Activated CD4-positive, alpha-beta T cell treated with anti-CD3 and anti-CD28 coated beads for 48 hours (primary cell): Measurements from ENCODE around the gene GDA.
"Not testable (repeated sequence)": the region's sequence is repeated elsewhere in the genome, so short reads cannot be mapped to it uniquely, and the experiment has no call there.

ENCODE experiments used
- DNase-seq: peaks from one replicate; pipeline ENCODE4 v3.0.0-alpha.2; 2020

Gene GDA

DNA sequence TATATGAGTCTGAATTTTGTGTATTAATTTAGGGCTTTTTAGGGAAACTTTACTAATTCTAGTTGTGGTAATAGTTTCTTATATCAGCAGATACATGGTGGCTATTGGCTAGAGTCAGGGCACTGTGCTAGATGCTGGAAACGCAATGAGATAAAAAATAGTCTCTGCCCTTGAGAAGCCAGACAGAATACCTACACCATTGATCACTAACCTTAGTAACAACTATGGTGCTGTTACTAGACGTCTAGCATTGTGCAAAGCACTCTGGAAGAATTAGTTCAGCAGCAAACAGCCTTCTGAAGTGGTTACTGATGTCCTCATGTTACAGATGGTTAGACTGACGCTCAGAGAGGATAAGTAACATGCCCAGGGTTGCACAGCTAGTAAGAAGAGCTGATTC lies 61.8 kb downstream of the GDA start:
- DNase-seq = no peak

DNA sequence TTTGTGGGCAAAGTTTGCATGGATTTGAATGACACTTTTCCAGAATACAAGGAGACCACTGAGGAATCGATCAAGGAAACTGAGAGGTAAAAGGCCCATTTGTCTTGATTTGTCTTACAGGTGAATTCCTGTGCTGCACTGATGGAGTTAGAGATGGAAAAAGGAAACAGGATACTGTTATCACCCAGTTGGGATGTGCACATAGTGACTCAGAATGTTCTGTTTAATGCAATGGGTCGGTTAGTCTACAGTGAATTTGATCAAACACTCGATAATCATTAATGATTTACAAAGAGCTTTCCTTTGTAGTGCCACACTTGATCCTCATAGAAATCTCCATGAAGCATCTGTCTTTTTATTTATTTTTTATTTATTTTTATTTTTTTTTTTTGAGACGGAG lies 64.7 kb downstream of the GDA start:
- no peak for DNase-seq

DNA sequence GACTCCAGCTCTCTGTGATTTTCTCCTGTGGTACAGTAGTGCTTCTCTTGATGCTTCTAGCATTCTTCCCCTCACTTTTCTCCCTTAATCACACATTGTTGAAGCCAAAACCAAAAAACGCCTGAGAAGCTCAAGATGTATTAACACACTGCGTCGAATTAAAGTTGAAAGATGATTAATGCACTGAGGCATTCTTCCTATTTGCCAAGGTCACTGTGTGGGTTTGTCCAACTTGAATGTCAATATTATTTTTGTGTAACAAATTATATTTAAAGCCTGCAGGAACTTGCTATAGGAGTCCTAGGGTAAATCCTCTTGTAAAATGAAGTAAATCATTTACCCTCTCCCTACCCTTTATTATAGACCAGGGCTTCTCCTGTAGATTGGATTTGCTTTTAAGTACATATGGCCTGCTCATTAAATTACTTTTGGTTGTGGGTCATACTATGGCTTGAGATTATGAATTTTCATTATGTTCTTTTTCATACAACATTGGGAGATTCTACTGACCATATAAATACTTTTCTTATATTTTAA lies 68.1 kb downstream of the GDA start:
- no peak for DNase-seq

DNA sequence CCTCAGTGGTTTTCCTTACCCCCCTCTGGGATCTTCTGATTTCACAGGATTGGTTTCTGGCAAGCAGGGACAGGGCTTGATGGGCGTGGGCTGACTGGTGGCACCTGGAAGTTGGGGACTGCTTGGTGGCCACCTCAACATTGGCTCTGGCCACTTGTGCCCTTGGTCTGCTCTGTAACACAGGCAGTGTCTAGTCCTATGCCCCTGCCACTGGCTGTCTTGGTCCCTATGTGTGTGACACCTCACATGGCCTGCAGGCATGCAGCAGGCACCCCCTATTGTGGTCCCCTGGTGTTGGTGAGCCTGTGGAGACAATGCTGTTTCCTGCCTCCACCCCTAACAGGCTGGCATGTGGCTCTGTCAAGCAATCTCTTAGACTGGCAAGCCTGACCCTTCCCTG lies 71.3 kb downstream of the GDA start:
- DNase-seq = no peak

DNA sequence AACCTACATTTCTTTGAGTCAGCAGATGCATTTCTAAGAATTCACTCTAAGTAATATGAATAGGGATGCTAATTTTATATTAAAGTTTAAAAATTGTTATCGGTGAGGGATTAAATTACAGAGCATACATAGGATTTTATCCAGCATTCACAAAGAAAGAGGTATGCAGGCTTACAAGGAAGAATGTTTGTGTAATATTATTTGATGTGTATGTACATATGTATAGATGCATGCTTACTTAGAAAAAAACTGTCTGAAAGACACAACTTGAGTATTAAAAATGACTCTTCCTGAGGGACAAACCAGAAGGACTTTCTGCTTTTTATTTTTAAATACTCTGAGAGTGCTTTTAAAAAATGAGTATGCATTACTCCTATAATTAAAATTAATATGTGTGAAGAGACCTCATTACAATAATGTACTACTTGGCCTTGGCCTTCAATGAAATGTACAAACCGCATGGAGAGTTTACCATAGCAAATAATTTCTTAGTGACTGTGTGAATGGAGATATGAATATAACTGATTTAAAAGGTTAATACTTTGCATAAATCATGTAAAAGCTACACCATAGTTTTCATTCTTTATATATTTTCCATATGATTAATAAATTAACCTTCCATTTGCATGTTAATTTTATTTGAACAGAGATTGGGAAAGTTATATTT lies 77.0 kb downstream of the GDA start:
- DNase-seq = no peak

DNA sequence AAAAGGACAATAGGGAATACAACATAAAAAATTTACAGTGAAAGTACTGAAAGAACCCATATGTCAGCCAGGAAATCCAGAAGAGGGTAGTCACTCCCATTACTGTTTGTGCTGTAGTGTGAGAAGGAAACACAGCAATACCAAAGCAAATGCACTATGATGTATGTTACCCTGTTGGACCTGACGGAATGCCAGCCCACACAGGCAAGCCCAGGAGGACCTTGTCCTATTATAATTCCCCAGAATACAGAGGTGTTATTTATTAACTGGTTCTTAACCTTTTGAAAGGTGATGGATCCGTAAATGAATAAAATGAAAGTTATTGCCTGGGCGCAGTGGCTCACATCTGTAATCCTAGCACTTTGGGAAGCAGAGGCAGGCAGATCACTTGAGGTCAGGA lies 79.0 kb downstream of the GDA start:
- no peak for DNase-seq

DNA sequence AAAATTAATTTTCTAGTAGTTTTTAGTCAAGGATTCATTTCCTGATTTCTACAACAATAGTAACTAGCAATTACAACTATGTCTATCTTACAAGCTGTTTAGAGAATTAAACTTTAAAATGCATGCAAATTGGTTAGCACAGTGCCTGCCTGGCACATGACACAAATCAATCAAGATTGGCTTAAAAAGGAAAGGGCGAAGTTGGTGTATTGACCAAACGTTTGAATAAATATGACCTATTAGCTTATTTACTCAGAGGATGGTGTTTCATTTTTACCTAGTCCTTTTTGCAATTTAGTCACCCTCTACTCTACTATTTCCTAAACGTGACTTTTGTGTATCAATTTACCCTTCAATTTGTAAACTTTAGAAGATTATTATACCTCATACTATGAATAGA lies 83.5 kb downstream of the GDA start:
- DNase-seq = no peak

DNA sequence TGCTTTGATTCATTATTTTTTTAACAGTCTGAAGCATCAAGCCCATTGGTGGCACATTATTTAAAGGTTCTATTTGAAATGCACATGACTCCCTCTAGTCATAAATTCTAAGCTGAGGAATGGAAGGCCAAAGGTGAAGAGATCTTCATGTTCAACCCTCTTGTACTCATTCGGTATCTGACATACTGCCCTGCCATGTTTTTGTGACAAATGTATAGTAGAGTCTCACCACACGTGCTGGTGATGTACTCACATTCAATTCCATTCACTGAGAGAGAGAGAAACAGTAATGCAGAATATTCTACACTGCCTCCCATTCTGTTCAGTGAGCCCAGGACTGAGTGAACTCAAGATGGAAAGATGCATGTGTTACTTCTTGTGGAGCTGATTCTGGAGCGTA lies 98.3 kb downstream of the GDA start:
- DNase-seq = no peak

DNA sequence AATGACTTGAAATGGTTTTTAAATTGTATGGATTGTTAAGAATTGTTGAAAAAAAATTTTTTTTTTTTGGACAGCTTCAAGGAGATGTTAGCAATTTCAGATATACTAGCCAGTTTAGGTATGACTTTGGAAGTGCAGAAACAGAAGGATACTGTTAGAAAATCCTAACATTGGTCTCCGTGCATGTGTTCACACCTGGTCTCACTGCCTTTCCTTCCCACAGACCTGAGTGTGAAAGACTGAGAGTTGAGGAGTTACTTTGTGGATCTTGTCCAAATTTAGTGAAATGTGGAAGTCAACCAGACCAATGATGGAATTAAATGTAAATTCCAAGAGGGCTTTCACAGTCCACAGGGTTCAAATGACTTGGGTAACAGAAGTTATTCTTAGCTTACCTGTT lies 102.3 kb downstream of the GDA start:
- no peak for DNase-seq

DNA sequence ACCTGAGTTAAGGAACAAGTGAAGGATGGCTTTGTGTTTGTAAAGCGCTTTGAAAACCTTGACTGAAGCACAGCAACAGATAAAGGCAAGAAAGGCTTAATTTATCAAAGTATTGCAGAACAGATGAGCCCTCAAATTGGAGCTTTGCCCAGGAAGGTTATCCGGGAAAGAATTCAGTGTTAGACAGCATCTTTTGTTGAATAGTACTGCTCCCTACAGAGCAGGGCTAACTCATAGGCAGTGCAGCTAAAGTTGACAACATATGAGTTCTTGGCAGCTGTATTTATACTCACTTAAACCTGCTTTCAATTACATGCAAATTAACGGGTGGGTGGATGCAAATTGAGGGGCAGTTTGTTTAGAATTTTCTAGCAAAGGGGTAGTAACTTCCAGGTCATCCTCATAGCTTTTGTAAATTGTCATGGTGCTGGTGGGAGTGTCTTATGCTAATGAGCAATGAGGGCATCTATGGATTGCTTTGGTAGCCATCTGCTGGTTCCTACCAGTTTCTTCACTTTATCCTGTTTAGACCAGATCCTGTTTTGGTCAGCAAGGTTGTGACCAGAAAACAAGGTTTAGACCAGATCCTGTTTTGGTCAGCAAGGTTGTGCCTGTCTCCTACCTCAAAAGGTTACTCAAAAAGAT lies 105.8 kb downstream of the GDA start:
- no peak for DNase-seq

DNA sequence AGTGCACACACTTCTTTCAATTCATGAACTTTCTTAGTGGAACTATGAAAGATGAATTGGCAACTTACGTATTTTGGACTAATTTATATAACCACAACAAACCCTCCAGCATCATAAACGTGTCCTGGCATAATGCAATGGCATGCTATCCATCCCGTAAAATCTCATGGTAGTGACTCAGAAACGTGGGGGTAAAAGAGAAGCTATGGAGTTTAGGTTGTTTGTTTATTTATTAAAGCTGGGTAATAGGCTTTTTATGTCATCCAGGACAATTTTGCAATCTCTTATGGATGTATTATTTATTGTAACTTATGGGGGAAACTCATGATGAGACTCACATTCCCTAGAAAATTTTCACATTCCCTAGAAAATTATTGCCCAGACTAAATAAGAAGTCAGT lies 106.3 kb downstream of the GDA start:
- no peak for DNase-seq

DNA sequence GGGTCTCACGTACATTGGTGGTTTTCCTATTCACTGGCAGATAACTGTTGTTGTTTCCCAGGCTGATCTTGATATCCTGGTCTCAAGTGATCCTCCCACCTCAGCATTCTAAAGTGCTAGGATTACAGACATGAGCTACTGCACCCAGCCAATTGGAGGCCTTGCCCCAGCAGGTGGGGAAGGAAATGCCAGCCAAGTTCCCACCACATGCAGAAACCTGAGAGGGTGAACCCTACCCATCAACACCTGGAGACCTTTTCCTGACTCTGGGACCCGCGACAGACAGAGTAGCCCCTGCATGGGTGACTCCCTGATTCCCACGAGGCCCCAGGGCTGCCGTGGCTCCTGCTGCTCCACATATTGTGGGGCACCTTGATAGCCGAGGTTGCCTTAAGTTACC lies 107.7 kb downstream of the GDA start:
- no peak for DNase-seq

DNA sequence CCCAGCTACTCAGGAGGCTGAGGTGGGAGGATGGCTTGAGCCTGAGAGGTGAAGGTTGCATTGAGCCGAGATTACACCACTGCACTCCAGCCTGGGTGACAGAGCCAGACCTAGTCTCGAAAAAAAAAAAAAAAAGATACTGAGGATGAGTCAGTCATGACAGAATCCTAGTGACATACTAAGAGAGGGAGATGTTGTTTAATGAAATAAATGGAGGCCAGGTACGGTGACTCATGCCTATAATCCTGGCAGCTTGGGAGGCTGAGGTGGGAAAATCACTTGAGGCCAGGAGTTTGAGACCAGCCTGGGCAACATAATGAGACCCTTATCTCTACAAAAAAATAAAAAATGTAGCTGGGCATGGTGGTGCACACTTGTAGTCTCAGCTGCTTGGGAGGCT lies 108.6 kb downstream of the GDA start:
- DNase-seq = no peak

DNA sequence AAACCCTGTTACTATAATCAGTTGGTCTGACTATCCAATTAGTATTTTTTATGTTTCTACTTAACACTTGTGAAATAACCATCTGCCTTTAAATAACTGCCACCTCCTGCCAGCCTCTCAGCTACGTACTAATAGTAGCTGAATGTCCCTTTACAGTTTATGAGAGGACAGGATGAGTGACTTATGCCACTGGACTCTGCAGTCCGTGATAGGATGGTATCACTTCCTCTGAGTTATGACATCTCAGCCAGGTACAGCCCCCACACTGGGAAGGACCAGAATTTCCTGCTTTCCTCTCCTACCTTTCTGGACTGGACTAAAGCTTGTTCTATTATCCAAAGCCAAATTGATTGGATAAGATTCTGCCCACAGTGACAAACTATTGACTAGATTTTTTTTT lies 112.8 kb downstream of the GDA start:
- no peak for DNase-seq

DNA sequence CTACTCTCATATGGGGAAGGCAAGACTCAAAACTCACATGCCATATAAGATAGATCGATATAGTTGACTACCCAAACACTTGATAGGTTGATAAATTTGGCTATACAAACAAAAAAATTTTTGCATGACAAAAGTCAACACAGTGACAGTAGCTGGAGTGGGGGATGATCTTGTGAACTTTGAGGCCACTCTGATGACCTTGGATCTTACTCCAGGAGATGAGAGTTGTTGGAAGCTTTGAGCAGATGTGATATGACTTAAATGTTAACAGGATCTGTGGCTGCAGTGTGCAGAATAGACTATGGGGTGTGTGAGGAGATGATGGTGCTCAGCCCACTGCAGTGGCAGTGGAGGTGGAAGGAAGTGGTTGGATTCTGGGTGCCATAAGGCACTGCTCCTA lies 114.3 kb downstream of the GDA start:
- DNase-seq = no peak

DNA sequence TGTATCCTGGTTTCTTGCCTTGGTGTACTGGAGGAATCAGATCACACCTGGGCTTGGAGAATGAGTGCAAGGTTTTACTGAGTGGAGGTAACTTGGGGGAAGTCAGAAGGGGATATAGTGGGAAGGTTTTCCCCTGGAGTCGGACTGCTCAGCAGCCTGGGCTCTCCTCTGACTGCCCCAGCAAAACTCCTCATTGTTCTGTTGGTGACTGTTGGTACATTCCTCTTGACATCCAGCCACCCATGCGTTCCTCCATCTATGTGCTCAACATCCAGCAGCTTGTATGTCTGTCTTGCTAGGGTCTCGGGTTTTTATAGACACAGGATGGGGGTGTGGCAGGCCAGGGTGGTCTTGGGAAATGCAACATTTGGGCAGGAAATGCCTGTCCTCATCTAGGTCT lies 119.7 kb downstream of the GDA start:
- DNase-seq = no peak

DNA sequence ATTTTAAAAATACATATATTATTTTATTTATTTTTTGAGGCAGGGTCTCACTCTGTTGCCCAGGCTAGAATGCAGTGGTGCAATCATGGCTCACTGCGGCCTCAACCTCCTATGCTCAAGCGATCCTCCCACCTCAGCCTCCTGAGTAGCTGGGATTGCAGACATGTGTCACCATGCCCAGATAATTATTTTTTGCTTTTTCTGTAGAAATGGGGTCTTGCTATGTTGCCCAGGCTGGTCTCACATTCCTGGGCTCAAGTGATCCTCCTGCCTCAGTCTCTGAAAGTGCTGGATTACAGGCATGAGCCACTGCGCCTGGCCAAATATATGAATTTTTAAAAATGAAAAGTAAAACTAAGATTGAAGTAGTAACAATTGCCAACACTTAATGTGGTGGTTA lies 121.1 kb downstream of the GDA start:
- not testable (repeated sequence) for DNase-seq

DNA sequence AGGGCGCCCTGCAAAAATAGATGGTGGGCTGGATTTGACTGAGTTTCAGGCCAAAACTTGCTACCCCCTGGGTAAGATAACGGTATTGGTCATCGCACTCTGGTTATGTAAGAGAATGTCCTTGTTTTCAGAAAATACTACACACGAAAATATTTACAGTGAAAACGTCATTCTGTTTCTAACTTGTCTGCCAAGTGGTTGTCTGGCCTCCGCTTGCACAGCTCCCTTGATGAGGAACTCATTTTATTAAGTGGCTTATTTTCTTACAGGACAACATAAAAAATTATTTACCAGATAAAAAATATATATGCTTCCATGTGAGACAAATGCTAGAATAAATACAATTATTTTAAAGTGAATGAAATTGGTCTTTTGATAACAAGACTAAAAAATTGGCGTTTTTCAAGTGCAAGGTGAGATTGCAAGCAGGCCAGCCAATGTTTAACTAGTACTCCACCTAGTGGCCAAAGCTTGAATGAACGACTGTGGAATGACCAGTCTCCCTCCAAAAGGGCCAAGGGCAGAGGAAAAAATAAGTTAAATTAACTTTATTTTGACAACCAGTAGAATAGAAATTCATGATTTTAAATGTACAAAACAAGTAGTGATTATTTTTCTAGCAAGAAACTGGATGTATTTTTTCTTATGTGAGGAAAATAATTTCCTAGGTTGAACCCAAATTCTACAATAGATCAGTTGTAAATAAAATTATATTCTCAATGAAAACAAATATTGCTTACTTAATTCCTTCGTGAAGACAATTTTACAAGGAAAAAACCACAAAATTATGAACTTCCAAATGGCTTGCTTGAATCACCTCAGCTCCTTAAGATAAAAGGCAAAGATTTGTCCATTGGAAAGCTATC lies 122.6 kb downstream of the GDA start:
- DNase-seq = peak; percentile 64

DNA sequence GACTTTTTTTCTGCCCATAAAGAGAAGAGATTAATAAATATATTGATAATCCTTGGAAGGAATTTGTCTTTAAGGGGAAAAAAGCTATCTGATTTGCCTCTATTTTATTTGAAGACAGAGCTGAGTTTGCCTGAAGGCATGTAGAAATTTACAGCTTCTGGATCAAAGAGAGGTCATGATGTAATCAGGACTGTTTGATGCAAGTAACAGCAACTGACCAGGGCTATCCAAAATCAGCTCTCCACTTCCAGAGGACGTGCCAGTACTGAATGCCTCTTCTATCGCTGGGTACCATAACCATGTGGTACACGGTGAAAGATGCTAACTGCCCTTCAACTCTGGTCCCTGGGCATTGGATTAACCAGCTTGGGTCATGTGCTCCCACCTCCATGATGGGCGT lies 125.2 kb downstream of the GDA start:
- DNase-seq = no peak

DNA sequence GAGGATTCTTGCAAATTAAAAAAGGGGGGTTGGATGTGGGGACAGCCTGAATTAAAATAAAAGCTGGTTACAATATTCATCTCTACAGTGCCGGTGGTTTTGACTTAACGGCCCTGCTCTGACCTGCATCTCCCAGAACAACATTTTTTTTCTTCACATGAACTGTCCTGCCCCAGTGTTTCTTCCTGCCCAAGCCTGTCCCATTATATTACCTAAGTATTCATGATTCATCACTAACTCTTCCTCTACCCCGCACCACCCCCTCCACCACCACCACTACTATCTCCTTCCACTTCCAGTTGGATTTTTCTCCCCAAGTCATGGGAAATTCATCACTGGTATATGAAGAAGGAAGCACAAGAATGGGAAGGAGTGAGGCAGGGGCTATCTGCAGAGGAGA lies 125.7 kb downstream of the GDA start:
- DNase-seq = no peak

DNA sequence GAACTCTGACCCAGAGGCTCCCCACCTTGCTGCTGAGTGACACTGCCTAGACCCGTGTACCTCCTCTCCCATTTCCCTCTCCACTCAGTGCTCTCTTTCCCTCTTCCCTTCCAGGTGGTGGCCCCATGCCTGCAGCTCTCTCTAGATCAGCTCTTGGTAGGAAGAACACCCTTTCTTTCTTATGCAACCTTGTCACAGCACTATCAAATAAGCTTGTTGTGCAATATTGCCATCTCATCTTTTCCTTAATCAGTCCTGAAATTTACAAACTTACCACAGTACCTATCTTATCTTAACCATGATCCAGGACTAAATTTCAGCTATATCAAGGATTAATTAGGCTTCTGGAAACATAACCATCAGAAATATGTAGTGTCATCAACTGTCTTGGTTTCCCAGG lies 127.2 kb downstream of the GDA start:
- no peak for DNase-seq

DNA sequence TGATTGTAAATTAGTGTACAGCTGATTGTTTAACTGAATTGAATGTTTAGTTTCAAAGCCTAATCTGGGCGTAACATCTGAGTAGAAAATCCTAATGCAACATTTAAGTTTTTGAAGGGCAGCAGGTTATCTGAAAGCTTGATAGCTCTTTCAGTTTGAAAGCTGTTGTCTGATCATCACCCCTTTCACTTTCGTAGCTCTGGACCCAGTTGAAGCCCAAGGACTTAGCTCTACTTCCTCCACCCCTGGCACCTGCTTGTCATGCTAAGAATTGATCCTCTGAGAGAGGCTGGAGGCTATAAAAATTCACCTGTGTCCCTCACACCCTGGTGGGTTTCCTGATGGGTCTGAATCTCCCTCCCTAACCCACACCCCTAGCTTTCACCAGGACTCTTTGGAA lies 129.7 kb downstream of the GDA start:
- DNase-seq = no peak

DNA sequence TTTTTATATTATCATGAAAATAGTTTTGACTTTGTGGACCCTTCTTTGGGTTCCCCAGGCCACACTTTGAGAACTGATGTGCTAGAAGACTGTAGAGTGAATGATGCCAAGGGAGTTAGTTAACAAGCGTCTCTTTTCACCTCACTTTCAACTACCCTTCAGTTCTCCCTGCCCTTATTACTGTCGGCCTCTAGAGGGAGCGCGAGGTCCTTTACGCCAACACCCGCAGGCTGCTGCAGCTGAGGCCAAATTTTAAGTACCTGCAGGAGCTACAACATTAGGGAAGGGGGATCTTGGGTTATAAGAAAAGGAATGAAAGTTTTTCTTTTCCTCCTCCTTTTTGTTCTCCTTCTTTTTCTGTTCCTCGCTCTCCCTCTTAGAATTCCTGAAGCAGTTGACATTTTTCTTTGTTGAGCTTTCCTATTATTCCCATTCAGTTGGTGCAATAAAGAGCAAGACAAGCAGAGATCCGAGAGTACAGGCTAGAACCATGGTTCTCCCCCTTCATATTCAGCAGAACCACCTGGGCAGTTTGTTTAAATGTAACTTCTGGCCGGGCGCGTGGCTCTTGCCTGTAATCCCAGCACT lies 131.8 kb downstream of the GDA start:
- DNase-seq = peak; percentile 77

DNA sequence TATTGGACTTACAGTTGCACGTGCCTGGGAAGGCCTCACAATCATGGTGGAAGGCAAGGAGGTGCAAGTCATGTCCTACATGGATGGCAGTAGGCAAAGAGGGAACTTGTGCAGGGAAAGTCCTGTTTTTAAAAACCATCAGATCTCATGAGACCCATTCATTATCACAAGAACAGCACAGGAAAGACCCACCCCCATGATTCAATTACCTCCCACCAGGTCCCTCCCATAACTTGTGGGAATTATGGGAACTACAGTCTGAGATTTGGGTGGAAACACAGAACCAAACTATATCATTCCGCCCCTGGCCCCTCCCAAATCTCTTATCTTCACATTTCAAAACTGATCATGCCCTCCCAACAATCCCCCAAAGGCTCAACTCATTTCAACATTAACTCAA lies 140.2 kb downstream of the GDA start:
- no peak for DNase-seq
